GM12878 (cell line): ENCODE results near the gene TDO2. TPM values are rescaled to one million over a fixed set of nuclear protein-coding genes. Genes with fewer than 3 reads are reported as not detected.

ENCODE experiments used
- CBX5 ChIP-seq: sonication (generic); IDR thresholded peaks from 2 replicates; pipeline ENCODE4 v1.6.1; 2016; ENCODE audit warnings: low read depth, moderate library complexity, mild to moderate bottlenecking, inconsistent platforms
- ESRRA ChIP-seq: IDR thresholded peaks from 2 replicates; pipeline ENCODE4 v1.6.1; 2012; ENCODE audit warnings: mild to moderate bottlenecking, low read length, improper control_type of control experiment
- JUND ChIP-seq: IDR thresholded peaks from 2 replicates; pipeline ENCODE4 v1.6.1; 2012; ENCODE audit warnings: low read depth, mild to moderate bottlenecking, low read length, improper control_type of control experiment, moderate library complexity
- KLF5 ChIP-seq: fragments of 450-650 bp; IDR thresholded peaks from 2 replicates; pipeline ENCODE4 v1.6.1; 2014; ENCODE audit warnings: mild to moderate bottlenecking; ENCODE audit not compliant: partially characterized antibody
- LARP7 ChIP-seq: fragments of 450-650 bp; IDR thresholded peaks from 2 replicates; pipeline ENCODE4 v1.6.1; 2017; ENCODE audit warnings: mild to moderate bottlenecking
- MYC ChIP-seq: IDR thresholded peaks from 2 replicates; pipeline ENCODE4 v1.6.1; 2011; ENCODE audit warnings: mild to moderate bottlenecking, low read length, moderate library complexity, inconsistent platforms; ENCODE audit not compliant: insufficient read depth, insufficient replicate concordance, insufficient read length, severe bottlenecking
- NR2C1 ChIP-seq: fragments of 450-650 bp; IDR thresholded peaks from 2 replicates; pipeline ENCODE4 v1.6.1; 2017; ENCODE audit warnings: antibody characterized with exemption, mild to moderate bottlenecking, moderate library complexity
- PML ChIP-seq: IDR thresholded peaks from 2 replicates; pipeline ENCODE4 v1.6.1; 2012; ENCODE audit warnings: low read length, inconsistent platforms
- RBBP5 ChIP-seq: fragments of 200-600 bp; sonication (generic); conservative IDR thresholded peaks from 2 replicates; pipeline ENCODE4 v1.6.1; 2016
- SUPT20H ChIP-seq: IDR thresholded peaks from 2 replicates; pipeline ENCODE4 v1.6.1; 2011; ENCODE audit warnings: low read depth, mild to moderate bottlenecking, low read length, moderate library complexity, borderline replicate concordance; ENCODE audit not compliant: control insufficient read depth
- WRNIP1 ChIP-seq: IDR thresholded peaks from 2 replicates; pipeline ENCODE4 v1.6.1; 2011; ENCODE audit warnings: low read depth, low read length, improper control_type of control experiment, borderline replicate concordance
- ZNF217 ChIP-seq: fragments of 450-650 bp; IDR thresholded peaks from 2 replicates; pipeline ENCODE4 v1.6.1; 2017; ENCODE audit warnings: antibody characterized with exemption, mild to moderate bottlenecking
- polyA plus RNA-seq, 11 experiments: library from polyadenylated mRNA; depleted of rRNA in 4 of 11; unstranded in 6 of 11; stranded (reverse) in 5 of 11; fragments of >200 nt; fragmentation: Nextera tagmentation in 4 of 11; fragmentation: Illumina TruSeq in 1 of 11; extraction: Ambion mirVana in 4 of 11; extraction: Trizol in 1 of 11; gene quantifications; 1 replicate in 1 of 11; 2 replicates in 10 of 11; pipeline versions ENCODE4 v1.2.1 to v1.2.3, GENCODE V29; 2011 to 2016; ENCODE audit warnings: inconsistent platforms in 2 of 11, missing spikeins in 2 of 11, low read depth in 1 of 11
- total RNA-seq, 4 experiments: library from RNA; depleted of rRNA in 3 of 4; stranded (reverse); fragments of >200 nt in 3 of 4; fragmentation: Illumina TruSeq in 1 of 4; extraction: Trizol in 1 of 4; gene quantifications; 2 replicates each; pipeline versions ENCODE4 v1.2.1 to v1.2.3, GENCODE V29; 2013 to 2021
- TF ChIP-seq, protein P1 (sequence below): fragments of 450-650 bp; conservative IDR thresholded peaks from 2 replicates; pipeline ENCODE4 v1.6.1; 2017; ENCODE audit warnings: mild to moderate bottlenecking, moderate library complexity
- TF ChIP-seq, protein P2 (sequence below): IDR thresholded peaks from 2 replicates; pipeline ENCODE4 v1.6.1; 2012; ENCODE audit warnings: low read depth, low read length, improper control_type of control experiment
- TF ChIP-seq, protein P3 (sequence below): IDR thresholded peaks from 2 replicates; pipeline ENCODE4 v1.6.1; 2011; ENCODE audit warnings: borderline replicate concordance, low read depth, mild to moderate bottlenecking, moderate library complexity, mixed read lengths, low read length; ENCODE audit not compliant: insufficient read depth; ENCODE audit errors: extremely low read length
- TF ChIP-seq, protein P4 (sequence below): fragments of 450-650 bp; IDR thresholded peaks from 2 replicates; pipeline ENCODE4 v1.6.1; 2014; ENCODE audit warnings: mild to moderate bottlenecking
- TF ChIP-seq, protein P5 (sequence below): fragments of 450-650 bp; formaldehyde crosslinking; IDR thresholded peaks from 2 replicates; pipeline ENCODE4 v1.5.0; 2022; ENCODE audit warnings: mild to moderate bottlenecking, missing genetic modification characterization
- TF ChIP-seq, protein P6 (sequence below): IDR thresholded peaks from 2 replicates; pipeline ENCODE4 v1.6.1; 2011; ENCODE audit warnings: borderline replicate concordance, low read depth, mild to moderate bottlenecking, moderate library complexity, low read length; ENCODE audit not compliant: insufficient read depth, poor library complexity, severe bottlenecking

TDO2 gene
- total and polyA plus RNA-seq, 10 of the 15 experiments (the other 5 are each of a cell fraction or from before 2014, with no cell fraction given), result 0.12 to 1.5 (median 0.23) TPM; not detected in 1

DNA sequence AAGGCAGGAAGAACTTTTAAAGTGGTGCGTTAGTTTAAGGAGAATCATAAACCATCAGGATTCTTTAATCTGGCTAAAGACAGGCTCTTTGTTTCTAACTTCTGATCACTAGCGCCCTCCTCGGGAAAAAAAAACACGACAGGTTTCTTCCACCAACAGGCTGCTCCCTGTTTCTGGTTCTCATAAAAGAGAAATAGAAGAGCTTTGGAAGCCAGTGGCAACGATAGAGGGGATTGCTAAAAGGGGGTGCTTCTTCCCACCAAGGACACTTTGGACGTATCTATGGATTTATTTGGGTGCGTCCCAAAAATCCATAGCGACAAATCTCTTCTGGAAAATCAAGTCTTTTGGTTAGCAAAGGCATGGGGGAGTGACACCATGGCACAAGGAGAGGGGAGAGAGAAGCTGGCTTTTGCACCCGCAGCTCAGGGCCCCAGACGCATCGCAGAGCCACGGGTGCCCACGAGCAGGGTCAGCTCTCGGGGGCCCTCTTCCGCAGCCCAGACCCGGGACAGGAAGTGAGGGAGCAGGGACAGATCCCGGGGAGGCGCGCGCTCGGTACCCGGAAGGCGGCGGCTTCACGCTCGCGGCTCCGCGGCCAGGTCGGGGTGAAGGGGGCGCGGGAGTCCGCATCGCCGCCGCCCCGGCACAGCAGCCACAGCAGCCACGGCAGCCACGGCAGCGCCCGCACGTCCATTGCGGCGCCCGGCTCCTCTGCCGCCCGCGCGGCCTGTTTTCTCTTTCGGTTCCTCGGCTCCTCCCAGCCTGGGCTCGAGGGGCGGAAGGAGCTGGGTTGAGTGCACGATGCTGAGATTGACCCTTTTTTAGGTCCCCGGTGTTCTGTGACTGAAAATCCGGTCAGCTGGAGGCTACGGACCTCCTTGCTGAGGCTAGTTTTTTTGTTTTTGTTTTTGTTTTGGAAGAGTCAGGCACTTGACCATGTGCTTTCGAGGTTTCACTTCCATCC, 49.9 kb downstream of the TDO2 start, which contains the start of gene CTSO (continued):
- TF ChIP-seq, protein P1, sequence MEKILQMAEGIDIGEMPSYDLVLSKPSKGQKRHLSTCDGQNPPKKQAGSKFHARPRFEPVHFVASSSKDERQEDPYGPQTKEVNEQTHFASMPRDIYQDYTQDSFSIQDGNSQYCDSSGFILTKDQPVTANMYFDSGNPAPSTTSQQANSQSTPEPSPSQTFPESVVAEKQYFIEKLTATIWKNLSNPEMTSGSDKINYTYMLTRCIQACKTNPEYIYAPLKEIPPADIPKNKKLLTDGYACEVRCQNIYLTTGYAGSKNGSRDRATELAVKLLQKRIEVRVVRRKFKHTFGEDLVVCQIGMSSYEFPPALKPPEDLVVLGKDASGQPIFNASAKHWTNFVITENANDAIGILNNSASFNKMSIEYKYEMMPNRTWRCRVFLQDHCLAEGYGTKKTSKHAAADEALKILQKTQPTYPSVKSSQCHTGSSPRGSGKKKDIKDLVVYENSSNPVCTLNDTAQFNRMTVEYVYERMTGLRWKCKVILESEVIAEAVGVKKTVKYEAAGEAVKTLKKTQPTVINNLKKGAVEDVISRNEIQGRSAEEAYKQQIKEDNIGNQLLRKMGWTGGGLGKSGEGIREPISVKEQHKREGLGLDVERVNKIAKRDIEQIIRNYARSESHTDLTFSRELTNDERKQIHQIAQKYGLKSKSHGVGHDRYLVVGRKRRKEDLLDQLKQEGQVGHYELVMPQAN, result peak; percentile 71
- TF ChIP-seq, protein P2, sequence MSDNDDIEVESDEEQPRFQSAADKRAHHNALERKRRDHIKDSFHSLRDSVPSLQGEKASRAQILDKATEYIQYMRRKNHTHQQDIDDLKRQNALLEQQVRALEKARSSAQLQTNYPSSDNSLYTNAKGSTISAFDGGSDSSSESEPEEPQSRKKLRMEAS, result peak; percentile 15; the same call in 1 of the 2 replicates
- no peak for TF ChIP-seq JUND
- TF ChIP-seq MYC, result no peak
- TF ChIP-seq KLF5, result peak; percentile 46
- TF ChIP-seq, protein P3, sequence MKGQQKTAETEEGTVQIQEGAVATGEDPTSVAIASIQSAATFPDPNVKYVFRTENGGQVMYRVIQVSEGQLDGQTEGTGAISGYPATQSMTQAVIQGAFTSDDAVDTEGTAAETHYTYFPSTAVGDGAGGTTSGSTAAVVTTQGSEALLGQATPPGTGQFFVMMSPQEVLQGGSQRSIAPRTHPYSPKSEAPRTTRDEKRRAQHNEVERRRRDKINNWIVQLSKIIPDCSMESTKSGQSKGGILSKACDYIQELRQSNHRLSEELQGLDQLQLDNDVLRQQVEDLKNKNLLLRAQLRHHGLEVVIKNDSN, result no peak
- TF ChIP-seq PML, result 0 out of 2 replicates have a peak, but pooled peaks have one; percentile 55
- no peak for TF ChIP-seq WRNIP1
- peak; percentile 80; the same call in 1 of the 2 replicates for TF ChIP-seq ZNF217
- TF ChIP-seq, protein P4, sequence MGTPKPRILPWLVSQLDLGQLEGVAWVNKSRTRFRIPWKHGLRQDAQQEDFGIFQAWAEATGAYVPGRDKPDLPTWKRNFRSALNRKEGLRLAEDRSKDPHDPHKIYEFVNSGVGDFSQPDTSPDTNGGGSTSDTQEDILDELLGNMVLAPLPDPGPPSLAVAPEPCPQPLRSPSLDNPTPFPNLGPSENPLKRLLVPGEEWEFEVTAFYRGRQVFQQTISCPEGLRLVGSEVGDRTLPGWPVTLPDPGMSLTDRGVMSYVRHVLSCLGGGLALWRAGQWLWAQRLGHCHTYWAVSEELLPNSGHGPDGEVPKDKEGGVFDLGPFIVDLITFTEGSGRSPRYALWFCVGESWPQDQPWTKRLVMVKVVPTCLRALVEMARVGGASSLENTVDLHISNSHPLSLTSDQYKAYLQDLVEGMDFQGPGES, result no peak
- TF ChIP-seq, protein P5, sequence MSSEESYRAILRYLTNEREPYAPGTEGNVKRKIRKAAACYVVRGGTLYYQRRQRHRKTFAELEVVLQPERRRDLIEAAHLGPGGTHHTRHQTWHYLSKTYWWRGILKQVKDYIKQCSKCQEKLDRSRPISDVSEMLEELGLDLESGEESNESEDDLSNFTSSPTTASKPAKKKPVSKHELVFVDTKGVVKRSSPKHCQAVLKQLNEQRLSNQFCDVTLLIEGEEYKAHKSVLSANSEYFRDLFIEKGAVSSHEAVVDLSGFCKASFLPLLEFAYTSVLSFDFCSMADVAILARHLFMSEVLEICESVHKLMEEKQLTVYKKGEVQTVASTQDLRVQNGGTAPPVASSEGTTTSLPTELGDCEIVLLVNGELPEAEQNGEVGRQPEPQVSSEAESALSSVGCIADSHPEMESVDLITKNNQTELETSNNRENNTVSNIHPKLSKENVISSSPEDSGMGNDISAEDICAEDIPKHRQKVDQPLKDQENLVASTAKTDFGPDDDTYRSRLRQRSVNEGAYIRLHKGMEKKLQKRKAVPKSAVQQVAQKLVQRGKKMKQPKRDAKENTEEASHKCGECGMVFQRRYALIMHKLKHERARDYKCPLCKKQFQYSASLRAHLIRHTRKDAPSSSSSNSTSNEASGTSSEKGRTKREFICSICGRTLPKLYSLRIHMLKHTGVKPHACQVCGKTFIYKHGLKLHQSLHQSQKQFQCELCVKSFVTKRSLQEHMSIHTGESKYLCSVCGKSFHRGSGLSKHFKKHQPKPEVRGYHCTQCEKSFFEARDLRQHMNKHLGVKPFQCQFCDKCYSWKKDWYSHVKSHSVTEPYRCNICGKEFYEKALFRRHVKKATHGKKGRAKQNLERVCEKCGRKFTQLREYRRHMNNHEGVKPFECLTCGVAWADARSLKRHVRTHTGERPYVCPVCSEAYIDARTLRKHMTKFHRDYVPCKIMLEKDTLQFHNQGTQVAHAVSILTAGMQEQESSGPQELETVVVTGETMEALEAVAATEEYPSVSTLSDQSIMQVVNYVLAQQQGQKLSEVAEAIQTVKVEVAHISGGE (CRISPR knock-in tag), result peak; percentile 67
- no peak for TF ChIP-seq ESRRA
- TF ChIP-seq, protein P6, sequence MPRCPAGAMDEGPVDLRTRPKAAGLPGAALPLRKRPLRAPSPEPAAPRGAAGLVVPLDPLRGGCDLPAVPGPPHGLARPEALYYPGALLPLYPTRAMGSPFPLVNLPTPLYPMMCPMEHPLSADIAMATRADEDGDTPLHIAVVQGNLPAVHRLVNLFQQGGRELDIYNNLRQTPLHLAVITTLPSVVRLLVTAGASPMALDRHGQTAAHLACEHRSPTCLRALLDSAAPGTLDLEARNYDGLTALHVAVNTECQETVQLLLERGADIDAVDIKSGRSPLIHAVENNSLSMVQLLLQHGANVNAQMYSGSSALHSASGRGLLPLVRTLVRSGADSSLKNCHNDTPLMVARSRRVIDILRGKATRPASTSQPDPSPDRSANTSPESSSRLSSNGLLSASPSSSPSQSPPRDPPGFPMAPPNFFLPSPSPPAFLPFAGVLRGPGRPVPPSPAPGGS, result no peak
- peak; percentile 98; the same call in 1 of the 2 replicates for TF ChIP-seq RBBP5
- peak; percentile 29; the same call in 1 of the 2 replicates for TF ChIP-seq CBX5
- TF ChIP-seq NR2C1, result peak; percentile 68
- TF ChIP-seq SUPT20H, result no peak
- peak; percentile 99 for TF ChIP-seq LARP7
